Measurements from ENCODE around the gene KLHL33.

KLHL33 gene

GRCh38 chr14:20382526-20382925 lies 53.4 kb downstream of the KLHL33 start:
- TF ChIP-seq TAF1 (IDR thresholded peaks at IDR 0.05; ENCODE audit: borderline replicate concordance, low read depth, low read length): no peak
- no peak for TF ChIP-seq POLR2A (IDR thresholded peaks at IDR 0.05; ENCODE audit: low read depth, low read length)
- no peak for TF ChIP-seq POLR2AphosphoS5 (IDR thresholded peaks at IDR 0.05; ENCODE audit: low read depth, low read length)
- no peak for DNase-seq (ENCODE audit: insufficient read length)
- no peak for FAIRE-seq

GRCh38 chr14:20381341-20381740 lies 54.6 kb downstream of the KLHL33 start:
- TF ChIP-seq POLR2AphosphoS5 (IDR thresholded peaks at IDR 0.05; ENCODE audit: low read depth, low read length) (no peak), TAF1 (IDR thresholded peaks at IDR 0.05; ENCODE audit: borderline replicate concordance, low read depth, low read length) (no peak), POLR2A (IDR thresholded peaks at IDR 0.05; ENCODE audit: low read depth, low read length) (no peak)
- no peak for FAIRE-seq
- no peak for DNase-seq (ENCODE audit: insufficient read length)

- no peak for DNase-seq (ENCODE audit: insufficient read length)
- TF ChIP-seq POLR2AphosphoS5 (IDR thresholded peaks at IDR 0.05; ENCODE audit: low read depth, low read length) (no peak), TAF1 (IDR thresholded peaks at IDR 0.05; ENCODE audit: borderline replicate concordance, low read depth, low read length) (no peak), POLR2A (IDR thresholded peaks at IDR 0.05; ENCODE audit: low read depth, low read length) (no peak)
- FAIRE-seq: no peak
Observed at GRCh38 chr14:20380681-20381080, 55.3 kb downstream of the KLHL33 start.

- DNase-seq (ENCODE audit: insufficient read length) (no peak), FAIRE-seq (no peak)
- TF ChIP-seq TAF1 (IDR thresholded peaks at IDR 0.05; ENCODE audit: borderline replicate concordance, low read depth, low read length) (no peak), POLR2AphosphoS5 (IDR thresholded peaks at IDR 0.05; ENCODE audit: low read depth, low read length) (no peak), POLR2A (IDR thresholded peaks at IDR 0.05; ENCODE audit: low read depth, low read length) (no peak)
Observed at GRCh38 chr14:20379743-20380142, 56.2 kb downstream of the KLHL33 start.

GRCh38 chr14:20377171-20377570 lies 58.8 kb downstream of the KLHL33 start:
- no peak for FAIRE-seq
- no peak for TF ChIP-seq POLR2AphosphoS5 (IDR thresholded peaks at IDR 0.05; ENCODE audit: low read depth, low read length)
- no peak for TF ChIP-seq TAF1 (IDR thresholded peaks at IDR 0.05; ENCODE audit: borderline replicate concordance, low read depth, low read length)
- no peak for TF ChIP-seq POLR2A (IDR thresholded peaks at IDR 0.05; ENCODE audit: low read depth, low read length)
- no peak for DNase-seq (ENCODE audit: insufficient read length)

- TF ChIP-seq POLR2AphosphoS5 (IDR thresholded peaks at IDR 0.05; ENCODE audit: low read depth, low read length) (no peak), TAF1 (IDR thresholded peaks at IDR 0.05; ENCODE audit: borderline replicate concordance, low read depth, low read length) (no peak), POLR2A (IDR thresholded peaks at IDR 0.05; ENCODE audit: low read depth, low read length) (no peak)
- DNase-seq (ENCODE audit: insufficient read length): no peak
- FAIRE-seq: no peak
Observed at GRCh38 chr14:20376071-20376588, 59.8 kb downstream of the KLHL33 start.
